Measurements from ENCODE around the gene CENPF. TPM values are rescaled to one million over a fixed set of nuclear protein-coding genes. Genes with fewer than 3 reads are reported as not detected.

Gene CENPF
- total RNA-seq, result 1 to 10 TPM; 3.5 to 4.6 (median 3.5) TPM

GRCh38 chr1:214602764-214603657 is at the start of gene CENPF:
TSS of gene CENPF (plus strand) at chr1:214603195. CDS start at chr1:214613755, 10,560 bp downstream.
- Mint-ChIP-seq H3K36me3 (ENCODE audit: insufficient read depth) (no peaks in the 10 kb centered on the region), H3K4me1 (ENCODE audit: low read depth) (peaks cover 12% of the 10 kb centered on the region)
- ATAC-seq, result peak; percentile 97 to 99

DNA sequence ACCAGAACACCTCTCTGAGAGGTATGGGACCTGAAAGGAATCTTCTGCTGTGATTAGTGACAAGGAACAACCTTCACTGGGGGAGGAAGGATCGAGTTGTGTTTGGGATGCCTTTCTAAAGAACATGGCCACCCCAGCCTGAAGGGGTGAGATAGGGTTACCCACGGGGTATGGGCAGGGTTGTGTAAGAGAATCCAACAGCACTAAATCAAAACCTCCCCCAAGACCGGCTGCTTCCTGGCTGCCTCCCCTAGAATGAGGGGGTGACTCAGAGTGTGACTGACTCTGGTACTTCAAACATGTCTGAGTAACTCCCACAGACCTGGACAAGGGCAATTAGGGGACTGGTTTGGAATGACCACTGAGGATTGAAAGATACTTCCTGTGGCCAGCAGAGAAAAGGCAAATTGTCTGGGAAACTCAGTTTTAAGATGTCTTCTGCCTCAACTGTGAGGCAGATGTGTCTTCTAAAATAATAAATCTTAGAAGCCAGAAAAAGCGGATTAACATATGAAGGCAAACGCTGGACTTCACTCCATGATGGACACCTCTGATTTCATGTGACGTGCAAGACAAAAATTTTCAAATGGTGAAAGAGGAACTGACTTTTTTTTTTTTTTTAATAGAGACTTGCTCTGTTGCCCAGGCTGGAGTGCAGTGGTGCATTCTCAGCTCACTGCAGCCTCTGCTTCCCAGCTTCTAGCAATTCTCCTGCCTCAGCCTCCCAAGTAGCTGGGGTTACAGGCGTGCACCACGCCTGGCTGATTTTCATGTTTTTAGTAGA is 44.9 kb upstream of the CENPF start:
- ATAC-seq, result peak in 1 of 2 donors; percentile 25
- peaks cover 31% of the 10 kb centered on the region for H3K27me3 Mint-ChIP-seq (ENCODE audit: low read depth)
- no peak for DNase-seq

More at GRCh38 chr1:214602764-214603657, at the start of gene CENPF:
- H3K9me3 Mint-ChIP-seq, result no peaks in the 10 kb centered on the region
- DNase-seq, result peak; percentile 86
- H3K27me3 Mint-ChIP-seq (ENCODE audit: low read depth), result no peaks in the 10 kb centered on the region
- H3K4me3 Mint-ChIP-seq, result peak within 1 kb of the TSS; percentile 93

GRCh38 chr1:214563881-214564280 is 39.1 kb upstream of the CENPF start:
- DNase-seq (no peak), ATAC-seq (no peak)
- Mint-ChIP-seq H3K9me3 (no peaks in the 10 kb centered on the region), H3K4me1 (ENCODE audit: low read depth) (no peaks in the 10 kb centered on the region), H3K4me3 (no peak overlapping the region), H3K27me3 (ENCODE audit: low read depth) (peaks cover 22% of the 10 kb centered on the region), H3K36me3 (ENCODE audit: insufficient read depth) (no peaks in the 10 kb centered on the region)

More for the DNA sequence above, 44.9 kb upstream of the CENPF start:
- Mint-ChIP-seq H3K9me3 (no peaks in the 10 kb centered on the region), H3K4me1 (ENCODE audit: low read depth) (no peaks in the 10 kb centered on the region), H3K4me3 (no peak overlapping the region), H3K36me3 (ENCODE audit: insufficient read depth) (no peaks in the 10 kb centered on the region)

DNA sequence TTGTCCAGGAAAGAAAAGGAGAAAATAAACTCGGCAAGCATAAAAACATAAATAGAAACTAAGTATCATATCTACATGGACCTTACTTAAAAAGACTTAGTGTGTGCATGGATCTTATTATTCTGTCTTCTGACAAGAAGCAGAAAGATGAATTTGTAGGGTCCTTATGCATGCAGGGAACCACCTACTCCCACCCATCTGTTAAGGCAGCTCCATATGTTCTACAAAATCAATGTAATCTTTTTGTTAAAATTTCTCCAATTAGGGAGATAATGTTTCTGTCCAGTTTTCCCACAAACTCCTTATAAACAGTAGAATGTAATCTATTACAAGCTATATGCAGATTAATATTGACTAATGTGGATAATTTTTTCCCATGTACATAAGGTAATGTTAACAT is 37.7 kb upstream of the CENPF start:
- H3K4me3 Mint-ChIP-seq, result no peak overlapping the region
- ATAC-seq (no peak), DNase-seq (no peak)
- H3K9me3 Mint-ChIP-seq, result no peaks in the 10 kb centered on the region
- H3K4me1 Mint-ChIP-seq (ENCODE audit: low read depth), result no peaks in the 10 kb centered on the region
- H3K27me3 Mint-ChIP-seq (ENCODE audit: low read depth), result peaks cover 20% of the 10 kb centered on the region
- no peaks in the 10 kb centered on the region for H3K36me3 Mint-ChIP-seq (ENCODE audit: insufficient read depth)

DNA sequence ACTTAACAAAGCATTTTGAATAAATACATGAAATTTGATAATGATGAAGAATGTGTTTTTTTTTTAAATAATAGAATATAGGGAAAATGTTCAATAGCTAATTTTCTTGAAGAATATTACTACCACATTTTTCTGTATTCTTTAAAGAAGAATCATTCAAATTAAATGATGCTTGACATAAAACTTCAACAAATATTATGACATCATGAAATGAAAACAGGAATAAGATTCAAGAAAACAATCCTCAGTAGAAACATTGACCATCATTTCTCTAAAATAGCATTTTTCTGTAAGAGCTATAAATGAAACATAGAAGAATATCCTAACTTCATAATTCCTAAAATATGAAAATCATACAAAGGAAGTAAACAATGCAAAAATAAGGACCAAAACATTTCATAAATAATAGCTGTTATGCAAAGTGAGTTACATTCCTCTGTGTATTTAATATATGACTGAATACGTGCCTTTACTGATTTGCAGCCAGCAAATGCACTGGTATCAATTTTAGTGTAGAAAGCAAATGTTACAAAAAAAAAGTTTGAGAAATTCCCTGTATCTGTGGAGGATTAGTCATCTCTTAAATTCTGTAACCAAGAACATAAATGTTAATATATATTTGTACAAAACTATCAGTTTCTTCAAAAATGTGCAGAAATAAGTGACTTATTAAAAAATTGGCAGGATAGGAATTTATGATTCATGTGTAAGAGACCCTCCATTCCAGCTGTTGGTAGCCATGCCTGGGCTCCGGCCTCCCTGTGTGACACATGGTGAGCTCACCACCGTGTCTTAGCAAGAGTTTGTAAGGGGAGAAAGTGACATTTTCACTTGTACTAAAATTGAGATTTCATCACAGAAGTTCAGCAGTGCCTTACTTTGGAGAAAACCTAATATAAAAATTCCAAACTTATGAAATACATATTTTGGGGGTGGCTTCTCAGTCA is 36.6 kb upstream of the CENPF start:
- Mint-ChIP-seq H3K36me3 (ENCODE audit: insufficient read depth) (no peaks in the 10 kb centered on the region), H3K27me3 (ENCODE audit: low read depth) (peaks cover 15% of the 10 kb centered on the region), H3K4me3 (no peak overlapping the region), H3K4me1 (ENCODE audit: low read depth) (no peaks in the 10 kb centered on the region), H3K9me3 (no peaks in the 10 kb centered on the region)
- ATAC-seq (peak in 1 of 2 donors; percentile 21), DNase-seq (no peak)

DNA sequence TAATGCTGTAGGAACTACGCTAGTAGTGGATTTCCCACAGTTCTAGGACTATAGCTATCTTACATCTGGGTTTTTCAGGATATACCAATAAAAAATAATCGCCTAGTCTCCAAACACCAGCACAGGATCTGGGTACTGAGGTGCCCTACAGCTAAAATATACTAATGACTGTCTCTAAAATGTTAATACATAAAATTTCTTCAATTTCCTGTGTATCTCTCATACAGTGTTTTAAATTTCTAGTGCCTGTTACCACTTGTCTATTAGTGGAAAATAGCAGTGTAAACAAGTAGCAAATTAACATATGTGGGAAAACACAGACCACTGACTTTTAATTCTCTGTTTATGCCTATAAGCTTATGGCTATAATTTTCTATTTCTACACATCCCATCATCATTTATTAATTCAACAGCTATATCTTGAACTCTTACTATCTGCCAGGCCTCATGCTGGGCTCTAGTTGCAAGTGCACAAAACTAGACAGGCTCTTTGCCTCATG is 35.5 kb upstream of the CENPF start:
- Mint-ChIP-seq H3K4me3 (no peak overlapping the region), H3K27me3 (ENCODE audit: low read depth) (peaks cover 6% of the 10 kb centered on the region), H3K4me1 (ENCODE audit: low read depth) (no peaks in the 10 kb centered on the region), H3K9me3 (no peaks in the 10 kb centered on the region), H3K36me3 (ENCODE audit: insufficient read depth) (no peaks in the 10 kb centered on the region)
- ATAC-seq (no peak), DNase-seq (no peak)

DNA sequence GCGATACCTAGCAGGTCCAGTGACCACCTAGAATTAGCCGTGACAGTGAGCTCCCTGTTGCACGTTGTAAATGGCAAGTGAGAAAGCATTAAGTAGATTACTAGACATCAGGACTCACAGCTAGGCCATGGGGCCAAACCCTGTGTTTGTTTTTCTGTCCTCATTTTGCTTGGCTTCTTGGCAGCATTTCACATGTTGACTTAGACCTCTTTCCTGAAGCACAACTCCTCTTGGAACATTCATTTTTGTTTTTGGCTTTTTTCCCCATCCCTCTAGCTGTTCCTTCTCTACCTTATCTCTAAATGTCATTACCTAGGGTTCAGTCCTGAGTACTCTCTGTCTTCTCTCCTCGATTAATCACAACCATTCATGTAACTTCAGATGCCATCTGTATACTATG is 34.7 kb upstream of the CENPF start:
- Mint-ChIP-seq H3K9me3 (no peaks in the 10 kb centered on the region), H3K36me3 (ENCODE audit: insufficient read depth) (no peaks in the 10 kb centered on the region), H3K4me1 (ENCODE audit: low read depth) (no peaks in the 10 kb centered on the region), H3K4me3 (no peak overlapping the region), H3K27me3 (ENCODE audit: low read depth) (peaks cover 6% of the 10 kb centered on the region)
- DNase-seq (no peak), ATAC-seq (no peak)

GRCh38 chr1:214569357-214570004 is 33.5 kb upstream of the CENPF start:
- H3K36me3 Mint-ChIP-seq (ENCODE audit: insufficient read depth), result no peaks in the 10 kb centered on the region
- H3K9me3 Mint-ChIP-seq, result no peaks in the 10 kb centered on the region
- no peak overlapping the region for H3K4me3 Mint-ChIP-seq
- H3K27me3 Mint-ChIP-seq (ENCODE audit: low read depth), result peaks cover 6% of the 10 kb centered on the region
- DNase-seq (no peak), ATAC-seq (no peak)
- no peaks in the 10 kb centered on the region for H3K4me1 Mint-ChIP-seq (ENCODE audit: low read depth)

DNA sequence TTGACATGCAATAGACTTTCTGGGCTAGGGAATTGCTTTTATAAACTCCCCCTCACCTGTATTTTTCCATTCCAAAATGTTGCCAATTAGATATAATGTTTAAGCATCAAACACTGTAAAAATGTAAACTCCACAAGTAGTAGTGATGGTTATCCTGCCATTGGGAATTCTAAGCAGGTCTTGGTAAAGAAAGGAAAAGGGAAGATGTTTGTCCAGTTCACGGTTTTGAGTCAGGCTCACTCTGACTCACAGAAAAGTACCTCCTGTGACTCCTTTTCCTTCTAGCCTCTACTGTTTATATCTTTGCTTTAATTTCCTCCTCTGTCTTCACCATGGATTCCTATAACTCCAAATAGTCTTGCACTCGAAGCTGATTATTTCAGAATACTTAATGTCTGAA is 32.6 kb upstream of the CENPF start:
- H3K4me3 Mint-ChIP-seq, result no peak overlapping the region
- no peaks in the 10 kb centered on the region for H3K9me3 Mint-ChIP-seq
- no peaks in the 10 kb centered on the region for H3K4me1 Mint-ChIP-seq (ENCODE audit: low read depth)
- DNase-seq (no peak), ATAC-seq (no peak)
- H3K36me3 Mint-ChIP-seq (ENCODE audit: insufficient read depth), result no peaks in the 10 kb centered on the region
- peaks cover 6% of the 10 kb centered on the region for H3K27me3 Mint-ChIP-seq (ENCODE audit: low read depth)

DNA sequence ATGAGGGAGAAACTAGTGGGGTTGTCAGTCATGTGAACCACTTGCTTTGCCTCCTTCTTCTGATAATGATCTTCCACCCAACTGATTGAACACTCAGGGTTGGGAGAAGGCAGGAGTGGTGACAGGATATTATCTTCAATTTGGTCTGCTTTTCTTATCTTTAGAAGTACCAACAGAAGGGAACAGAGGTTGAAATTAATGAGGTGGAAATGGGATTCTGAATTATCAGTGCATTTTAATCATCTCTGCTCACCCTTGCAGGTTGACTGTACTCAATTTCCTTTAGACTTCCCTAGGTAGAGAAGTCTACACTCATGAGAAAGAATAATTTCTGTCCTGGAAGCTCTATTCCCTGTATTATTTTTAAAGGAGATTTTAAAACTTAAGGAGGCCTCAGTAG is 31.7 kb upstream of the CENPF start:
- no peak for ATAC-seq
- Mint-ChIP-seq H3K27me3 (ENCODE audit: low read depth) (peaks cover 6% of the 10 kb centered on the region), H3K4me3 (no peak overlapping the region), H3K4me1 (ENCODE audit: low read depth) (no peaks in the 10 kb centered on the region), H3K36me3 (ENCODE audit: insufficient read depth) (peaks cover 2% of the 10 kb centered on the region), H3K9me3 (peaks cover 6% of the 10 kb centered on the region)
- no peak for DNase-seq

DNA sequence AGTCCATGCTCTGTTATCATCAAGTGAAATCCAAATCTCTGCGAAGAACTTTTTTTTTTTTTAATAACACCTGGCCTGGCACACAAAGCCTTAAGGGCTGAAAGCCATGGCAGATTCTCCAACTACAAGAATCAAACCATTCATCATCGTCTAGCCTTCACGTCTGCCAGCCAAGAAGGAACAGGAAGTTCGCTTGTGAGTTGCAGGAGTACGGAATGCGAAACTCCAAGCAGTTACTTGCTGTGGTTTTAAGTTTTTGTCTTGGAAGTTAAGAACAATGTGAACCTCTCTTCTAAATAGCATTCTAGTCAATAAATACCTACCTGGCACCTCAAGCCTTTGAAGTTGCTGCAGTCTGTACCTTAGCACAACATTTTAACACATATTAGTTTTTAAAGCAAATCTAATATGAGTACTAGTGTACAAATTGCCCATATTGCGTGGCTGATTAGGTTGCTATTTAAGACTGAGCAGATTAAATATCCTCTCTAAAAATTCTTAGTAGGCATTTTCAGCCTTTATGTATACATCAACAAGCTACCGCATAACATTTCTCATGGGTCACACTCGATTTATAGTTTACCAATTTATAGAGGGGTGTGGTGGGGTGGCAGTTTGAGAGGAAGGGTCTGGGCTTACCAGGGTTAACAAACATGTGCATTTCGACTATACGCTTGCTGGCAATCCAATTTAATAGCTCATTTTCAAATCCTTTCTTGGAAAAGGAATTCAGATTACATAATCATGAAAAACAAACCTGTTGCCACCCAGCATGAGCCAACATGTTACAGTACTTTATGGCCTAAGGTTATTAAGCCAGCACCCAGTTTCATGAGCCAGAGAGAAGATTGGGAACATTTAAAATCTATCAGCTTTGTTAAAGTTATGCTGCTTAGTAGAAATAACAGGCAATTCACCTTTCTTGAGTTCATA is 29.3 kb upstream of the CENPF start:
- ATAC-seq (no peak), DNase-seq (no peak)
- peaks cover 16% of the 10 kb centered on the region for H3K9me3 Mint-ChIP-seq
- no peak overlapping the region for H3K4me3 Mint-ChIP-seq
- peaks cover 2% of the 10 kb centered on the region for H3K36me3 Mint-ChIP-seq (ENCODE audit: insufficient read depth)
- peaks cover 4% of the 10 kb centered on the region for H3K27me3 Mint-ChIP-seq (ENCODE audit: low read depth)
- H3K4me1 Mint-ChIP-seq (ENCODE audit: low read depth), result no peaks in the 10 kb centered on the region

GRCh38 chr1:214574598-214575411 is 28.2 kb upstream of the CENPF start:
- peaks cover 2% of the 10 kb centered on the region for H3K36me3 Mint-ChIP-seq (ENCODE audit: insufficient read depth)
- peaks cover 3% of the 10 kb centered on the region for H3K27me3 Mint-ChIP-seq (ENCODE audit: low read depth)
- no peak for DNase-seq
- ATAC-seq, result no peak
- no peaks in the 10 kb centered on the region for H3K4me1 Mint-ChIP-seq (ENCODE audit: low read depth)
- H3K4me3 Mint-ChIP-seq, result no peak overlapping the region
- H3K9me3 Mint-ChIP-seq, result peaks cover 16% of the 10 kb centered on the region

Measured in activated T-cell treated with anti-CD3 and anti-CD28 coated beads, Interleukin-2, amount 50 U/mL, for 4 hours (primary cell).